GM19395 (cell line): ENCODE data around the gene ABI3.
"Not testable (repeated sequence)": the region's sequence is repeated elsewhere in the genome, so short reads cannot be mapped to it uniquely, and the experiment has no call there.

ENCODE experiments used
- ATAC-seq: cut with Tn5 transposase; IDR thresholded peaks from one replicate; pipeline ENCODE4 v1.9.1; 2021; ENCODE audit warnings: mild to moderate bottlenecking, moderate library complexity; ENCODE audit not compliant: unreplicated experiment

The ABI3 gene

DNA sequence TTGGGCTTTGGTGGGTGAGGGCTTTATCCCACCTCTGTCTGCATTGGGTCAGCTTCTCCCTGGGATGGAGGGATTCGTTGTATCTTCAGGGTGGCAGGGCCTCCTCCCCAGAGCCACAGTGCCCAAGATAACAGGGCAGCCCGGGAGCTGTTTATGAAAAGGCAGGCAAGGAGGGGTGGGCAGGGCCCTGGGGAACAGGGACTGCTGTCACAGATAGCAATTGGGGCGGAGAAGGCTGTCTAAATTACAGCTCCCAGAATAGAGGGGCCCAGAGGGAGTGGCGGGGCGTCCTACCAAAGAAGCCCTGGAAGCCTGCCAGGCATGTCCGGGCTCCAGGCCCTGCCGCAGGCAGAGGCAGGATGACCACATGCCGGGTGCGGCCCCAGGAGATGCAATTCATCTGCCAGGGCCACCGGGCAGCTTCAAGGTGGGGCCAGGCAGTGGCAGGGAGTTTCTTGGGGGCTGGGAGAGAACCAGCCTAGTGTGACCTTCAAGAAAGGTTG lies 38.8 kb downstream of the ABI3 start:
- ATAC-seq, result no peak

DNA sequence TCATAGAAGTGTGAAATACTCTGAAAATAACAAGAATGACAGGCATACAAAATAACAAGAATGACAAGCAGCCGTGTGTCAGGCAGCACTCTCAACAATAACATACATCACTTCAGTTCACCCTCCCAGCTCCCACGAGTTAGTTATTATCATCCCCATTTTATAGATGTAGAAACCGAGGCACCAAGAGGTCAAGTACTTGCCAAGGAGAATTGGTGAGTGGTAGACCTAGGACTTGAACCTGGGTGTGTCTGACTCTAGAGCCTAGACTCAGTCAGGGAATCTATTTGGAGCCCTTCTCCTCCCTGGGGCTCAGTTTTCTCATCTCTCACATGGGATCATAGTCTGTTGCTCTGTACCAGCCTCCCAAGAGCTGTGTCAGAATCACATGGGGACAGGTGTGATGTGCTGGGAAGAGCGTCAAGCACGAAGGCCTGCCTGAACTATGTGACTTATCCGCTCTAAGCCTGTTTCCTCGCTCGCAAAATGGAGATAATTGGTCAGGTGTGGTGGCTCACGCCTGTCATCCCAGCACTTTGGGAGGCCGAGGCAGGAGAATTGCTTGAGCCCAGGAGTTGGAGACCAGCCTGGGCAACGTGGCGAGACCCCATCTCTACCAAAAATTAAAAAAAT lies 39.5 kb downstream of the ABI3 start:
- ATAC-seq, result no peak

DNA sequence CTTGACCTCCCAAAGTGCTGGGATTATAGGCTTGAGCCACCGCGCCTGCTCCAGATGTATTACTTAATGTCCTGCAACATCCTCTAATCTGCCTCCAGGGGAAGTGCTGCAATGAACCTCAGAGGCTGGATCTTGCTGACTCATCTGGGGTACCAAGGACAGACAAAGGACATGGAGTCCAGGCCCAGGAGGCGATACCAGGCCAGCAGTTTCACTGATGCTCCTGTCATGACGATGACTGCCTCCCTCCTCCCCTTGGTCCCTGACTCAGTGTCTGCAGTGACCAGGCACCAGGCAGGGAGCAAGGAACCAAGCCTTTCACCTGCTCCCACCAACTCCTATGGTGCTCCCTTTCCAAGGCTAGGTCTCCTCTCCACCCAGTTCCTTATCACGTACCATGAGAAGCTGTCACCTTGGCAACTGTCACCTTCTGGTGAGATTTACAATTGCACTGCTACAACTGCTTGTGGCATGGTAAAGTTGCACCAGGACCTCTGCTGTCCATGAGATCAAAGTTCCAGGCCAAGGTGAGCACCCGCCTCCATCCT lies 41.7 kb downstream of the ABI3 start:
- ATAC-seq, result no peak

DNA sequence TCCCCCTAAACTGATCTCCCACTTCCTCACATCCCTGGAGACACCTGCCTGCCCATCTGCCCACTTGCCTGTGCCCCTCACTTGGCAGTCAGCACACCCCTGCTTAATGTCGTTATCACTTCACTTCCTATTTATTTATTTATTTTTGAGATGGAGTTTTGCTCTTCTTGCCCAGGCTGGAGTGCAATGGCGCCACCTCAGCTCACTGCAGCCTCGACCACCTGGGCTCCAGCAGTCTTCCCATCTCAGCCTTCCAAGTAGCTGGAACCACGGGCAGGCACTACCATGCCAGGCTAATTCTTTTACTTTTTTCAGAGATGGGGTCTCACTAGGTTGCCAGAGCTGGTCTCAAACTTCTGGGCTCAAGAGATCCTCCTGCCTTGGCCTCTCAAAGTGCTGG lies 43.6 kb downstream of the ABI3 start:
- ATAC-seq, result no peak

DNA sequence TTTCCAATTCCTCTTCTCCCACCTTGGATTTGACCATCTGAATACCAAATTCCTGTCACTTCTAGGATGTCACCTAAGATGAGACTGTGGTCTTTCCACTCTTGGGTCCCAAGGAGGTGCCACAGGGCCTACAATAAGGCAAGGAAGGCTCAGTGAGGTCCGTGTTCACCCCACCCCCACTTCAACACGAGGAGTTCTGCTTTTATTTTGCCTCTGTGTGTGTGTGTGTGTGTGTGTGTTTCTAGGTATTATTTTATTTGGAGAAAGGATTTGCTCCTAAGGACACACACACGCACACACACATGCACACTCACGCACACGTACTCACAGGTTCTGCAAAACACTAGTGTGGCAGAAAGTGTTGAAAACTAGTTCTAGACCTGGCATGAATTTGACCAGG lies 44.6 kb downstream of the ABI3 start:
- no peak for ATAC-seq

DNA sequence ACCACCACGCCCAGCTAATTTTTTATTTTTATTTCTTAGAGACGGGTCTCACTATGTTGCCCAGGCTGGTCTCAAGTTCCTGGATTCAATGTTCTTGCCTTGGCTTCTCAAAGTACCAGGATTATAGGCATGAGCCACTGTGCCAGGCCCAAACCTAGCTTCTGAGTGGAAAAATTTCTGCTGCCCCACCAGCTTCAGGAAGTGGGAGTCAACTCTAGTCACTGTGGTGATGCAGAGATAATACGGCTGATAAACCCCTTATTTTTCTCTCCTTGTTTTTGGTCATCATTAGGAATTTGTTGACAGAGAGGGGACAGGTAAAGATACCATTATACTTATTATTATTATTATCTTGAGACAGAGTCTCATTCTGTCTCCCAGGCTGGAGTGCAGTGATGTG lies 47.9 kb downstream of the ABI3 start:
- no peak for ATAC-seq

DNA sequence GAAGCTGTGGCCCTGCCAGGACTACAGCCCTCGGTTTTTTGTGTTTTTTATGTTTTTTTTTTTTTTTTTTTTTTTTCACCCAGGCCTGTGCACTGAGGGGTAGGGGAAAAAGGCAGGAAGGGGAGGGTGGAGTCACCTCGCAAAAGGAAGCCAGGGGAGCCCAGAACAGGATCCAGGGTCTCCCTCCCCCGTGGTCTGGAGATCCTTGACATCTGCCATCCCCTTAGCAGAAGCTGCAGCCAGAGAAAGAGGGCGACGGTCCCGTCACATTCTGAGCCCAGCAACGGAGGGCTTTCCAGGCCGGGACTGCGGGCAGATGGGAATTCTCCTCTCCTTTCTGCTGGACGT lies 49.1 kb downstream of the ABI3 start:
- ATAC-seq, result no peak

DNA sequence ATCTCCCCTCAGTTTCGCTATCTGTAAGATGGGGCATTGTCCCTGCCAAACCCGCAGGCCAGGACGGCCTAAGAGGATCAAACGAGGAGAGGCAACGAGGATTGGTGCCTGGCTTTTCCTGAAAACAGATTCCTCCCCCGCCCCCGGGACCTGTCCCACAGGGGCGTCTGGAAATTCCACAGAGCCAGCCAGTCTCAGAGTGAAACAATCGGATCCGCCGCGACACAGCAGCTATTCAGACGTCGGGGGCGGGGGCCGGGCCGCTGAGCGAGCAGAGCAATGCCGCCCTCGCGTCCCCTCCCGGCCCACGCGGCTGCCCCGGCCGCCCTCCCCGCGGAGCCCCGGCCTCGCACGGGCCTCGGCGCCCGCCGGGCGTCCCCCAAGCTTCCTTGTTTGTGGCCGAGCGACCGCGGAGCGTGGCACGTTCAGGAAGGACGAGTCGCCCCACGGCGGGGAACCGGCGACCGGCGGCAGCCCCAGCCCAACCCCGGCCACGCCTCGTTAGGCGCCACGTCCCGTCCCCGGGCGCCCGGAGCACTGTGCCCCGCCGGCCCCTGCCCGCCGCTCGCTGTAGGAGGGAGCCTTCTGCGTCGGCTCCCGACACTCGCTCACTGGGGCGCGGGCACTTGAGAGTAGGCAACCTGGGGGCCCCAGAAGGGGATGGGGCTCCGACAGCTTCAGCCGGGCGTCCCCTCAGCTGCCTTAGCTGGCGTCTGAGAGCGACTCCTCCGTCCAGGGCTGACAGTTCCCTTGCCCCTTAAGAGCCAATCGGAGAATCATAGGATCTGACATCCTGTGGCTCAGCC lies 49.7 kb downstream of the ABI3 start:
- no peak for ATAC-seq

DNA sequence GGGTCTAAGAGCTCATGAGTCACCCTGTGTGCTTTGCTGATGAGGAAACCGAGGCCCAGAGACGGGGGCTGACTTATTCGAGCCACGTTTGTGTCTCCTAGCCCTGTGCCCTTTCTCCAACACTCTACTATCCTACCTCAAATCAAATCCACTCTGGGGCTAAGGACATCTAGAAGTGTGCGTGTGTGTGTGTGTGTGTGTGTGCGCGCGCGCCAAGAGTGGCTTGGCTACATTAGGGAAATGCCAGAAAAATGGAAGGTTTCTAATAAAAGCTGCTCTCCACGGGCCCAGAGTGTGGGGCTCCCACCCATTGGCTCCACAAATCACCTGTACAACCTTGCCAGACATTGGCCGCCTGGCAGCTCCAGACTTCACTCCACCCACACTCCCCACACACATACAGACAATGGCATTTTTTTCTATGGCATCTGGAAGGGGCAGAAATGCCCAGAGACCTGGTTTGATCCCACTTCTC lies 50.3 kb downstream of the ABI3 start:
- no peak for ATAC-seq

DNA sequence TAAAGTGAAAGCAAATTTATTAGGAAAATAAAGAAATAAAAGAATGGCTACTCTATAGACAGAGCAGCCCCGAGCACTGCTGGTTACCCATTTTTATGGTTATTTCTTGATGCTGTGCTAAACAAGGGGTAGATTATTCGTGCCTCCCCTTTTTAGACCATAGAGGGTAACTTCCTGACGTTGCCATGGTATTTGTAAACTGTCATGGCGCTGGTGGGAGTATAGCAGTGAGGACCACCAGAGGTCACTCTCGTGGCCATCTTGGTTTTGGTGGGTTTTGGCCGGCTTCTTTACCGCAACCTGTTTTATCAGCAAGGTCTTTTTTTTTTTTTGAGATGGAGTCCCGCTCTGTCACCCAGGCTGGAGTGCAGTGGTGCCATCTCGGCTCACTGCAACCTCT lies 51.0 kb downstream of the ABI3 start:
- not testable (repeated sequence) for ATAC-seq

DNA sequence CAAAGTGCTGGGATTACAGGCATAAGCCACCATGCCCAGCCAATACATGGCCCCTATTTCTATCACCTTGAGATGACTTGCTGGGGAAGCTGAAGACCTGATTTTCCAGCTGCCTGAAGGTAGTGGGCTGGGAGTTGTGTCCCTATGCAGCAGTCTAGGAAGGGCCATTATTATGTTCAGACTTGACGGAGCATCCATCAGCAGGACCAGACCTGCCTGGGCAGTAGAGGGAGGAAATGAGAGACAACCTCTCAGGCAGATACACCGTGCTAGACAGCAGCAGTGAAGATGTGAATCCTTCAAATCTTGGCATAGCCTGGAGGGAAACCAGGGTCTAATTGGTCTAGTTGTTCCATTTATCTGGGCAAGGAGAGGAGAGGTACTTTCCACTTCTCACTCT lies 55.7 kb downstream of the ABI3 start:
- ATAC-seq, result no peak

DNA sequence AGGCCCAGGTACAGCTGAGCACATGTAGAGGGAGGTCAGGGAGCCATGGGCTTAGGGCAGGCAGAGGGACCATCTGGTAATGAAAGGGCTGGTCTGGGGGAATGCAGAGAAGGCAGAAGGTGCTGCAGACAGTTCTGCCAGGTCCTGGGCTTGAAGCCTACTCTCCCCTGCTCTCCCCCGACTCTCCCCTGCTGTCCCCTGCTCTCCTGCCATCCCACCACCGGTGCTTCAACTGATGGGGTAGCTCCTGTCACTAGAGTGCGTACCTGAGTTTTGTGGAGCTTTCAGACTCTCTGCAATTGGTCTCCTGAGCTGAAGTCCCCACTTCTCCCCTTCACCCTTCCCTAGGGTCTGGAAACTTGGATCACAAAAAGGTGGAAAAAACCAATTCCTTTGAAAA lies 57.4 kb downstream of the ABI3 start:
- ATAC-seq, result no peak

DNA sequence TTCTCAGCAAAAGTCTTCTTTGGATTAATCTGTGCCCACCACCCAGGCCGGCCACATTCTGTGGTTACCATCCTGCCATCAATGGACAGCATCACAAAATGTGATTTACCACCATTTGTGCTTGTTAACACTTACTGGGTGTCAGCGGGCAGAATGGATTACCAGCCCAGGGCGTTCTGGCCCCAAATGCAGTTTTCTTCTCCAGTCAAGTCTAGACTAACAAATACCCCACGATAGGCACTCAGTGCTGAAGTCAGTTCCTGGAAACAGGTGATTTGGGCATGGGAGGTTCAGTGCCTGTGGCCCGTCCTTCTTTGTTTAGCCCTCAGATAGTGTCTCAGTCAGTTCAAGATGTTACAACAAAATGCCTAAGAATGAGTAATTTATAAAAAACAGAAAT lies 58.8 kb downstream of the ABI3 start:
- ATAC-seq, result no peak
